K562 treated with DMSO at 1 percent for 12 hours (cell line): ENCODE results near the gene HARBI1. TPM values are rescaled to one million over a fixed set of nuclear protein-coding genes. Genes with fewer than 3 reads are reported as not detected.

Source experiments
- total RNA-seq: library from RNA; unstranded; fragments of 300-600 nt; gene quantifications from 2 replicates; pipeline ENCODE4 v1.2.3, GENCODE V29; 2022; ENCODE audit not compliant: insufficient read depth

The HARBI1 gene
- 5.3 and 19.6 TPM in 2 replicates for total RNA-seq

GRCh38 chr11:46617134-46617971, at the start of gene HARBI1, which contains the start of gene ATG13:
Gene HARBI1, minus strand, starts transcription at chr11:46617227. Its CDS starts 990 bp downstream, at chr11:46616237.
Gene ATG13, plus strand, starts transcription at chr11:46617553. Its CDS starts 26,739 bp downstream, at chr11:46644292.

GRCh38 chr11:46593550-46594373, 23.3 kb downstream of the HARBI1 start, which contains the start of gene AMBRA1:
Gene AMBRA1, minus strand, starts transcription at chr11:46594023. Its CDS starts 45,643 bp downstream, at chr11:46548380.

Other genes starting within 250 kb of the HARBI1 start
- 191 and 236 TPM in 2 replicates for gene MDK, start 235.6 kb downstream of the HARBI1 start, total RNA-seq
- gene CHRM4, start 225.5 kb downstream of the HARBI1 start, total RNA-seq = 0.78 TPM in 1 of 2 replicates, not detected in the other
- 18.6 and 38.8 TPM in 2 replicates for gene AMBRA1, start 23.2 kb downstream of the HARBI1 start, total RNA-seq
- gene ATG13, start 326 bp upstream of the HARBI1 start, total RNA-seq = 32.7 and 57.2 TPM in 2 replicates
- 12.3 and 26.3 TPM in 2 replicates for gene ARHGAP1, start 83.4 kb upstream of the HARBI1 start, total RNA-seq
- 11.5 and 14.0 TPM in 2 replicates for gene ZNF408, start 83.8 kb upstream of the HARBI1 start, total RNA-seq
- gene F2, start 102.0 kb upstream of the HARBI1 start, total RNA-seq = not detected in 2 replicates
- 26.1 and 84.9 TPM in 2 replicates for gene CKAP5, start 229.1 kb upstream of the HARBI1 start, total RNA-seq